Body of pancreas (tissue), 4 donors: ENCODE measurements around the gene SESTD1.

Source experiments
- CTCF ChIP-seq, 7 experiments: fragments of 450-650 bp in 4 of 7; fragments of 200-600 bp in 3 of 7; sonication (generic) in 3 of 7; IDR thresholded peaks; one replicate each; pipeline ENCODE4 v1.5.1; 2016 to 2019; ENCODE audit warnings: antibody characterized with exemption in 7 of 7
- POLR2A ChIP-seq, 3 donors: fragments of 450-650 bp; IDR thresholded peaks; one replicate each; pipeline ENCODE4 v1.6.1; 2016; ENCODE audit warnings: antibody characterized with exemption in 3 of 3, mild to moderate bottlenecking in 2 of 3

DNA sequence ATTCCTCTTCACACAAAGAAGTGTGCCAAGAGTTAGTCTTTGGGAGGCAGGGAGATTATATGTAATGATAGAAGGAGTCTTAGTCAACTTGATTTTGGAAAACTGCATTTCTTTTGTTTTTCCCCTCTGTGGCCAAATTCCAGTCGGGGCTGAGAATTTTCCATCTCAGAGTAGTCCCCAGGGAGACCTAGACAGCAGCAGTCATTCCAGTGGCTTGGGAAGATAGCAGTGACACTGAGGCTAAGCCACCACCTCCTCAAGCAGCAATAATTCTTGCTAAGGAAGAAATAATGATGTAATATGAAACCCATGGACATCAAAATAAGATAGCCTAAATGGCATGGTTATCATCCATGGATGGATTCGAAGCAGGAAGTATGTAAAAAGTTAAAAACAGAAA lies 193.7 kb downstream of the SESTD1 start:
- no peak for TF ChIP-seq POLR2A (IDR thresholded peaks at IDR 0.05)
- no peak for TF ChIP-seq CTCF (IDR thresholded peaks at IDR 0.05)
